ENCODE data around the gene IER5L. TPM values are rescaled to one million over a fixed set of nuclear protein-coding genes. Genes with fewer than 3 reads are reported as not detected.

IER5L gene
- total RNA-seq, 8 experiments from 2014 or later = 2.1 to 24.8 (median 13.9) TPM

DNA sequence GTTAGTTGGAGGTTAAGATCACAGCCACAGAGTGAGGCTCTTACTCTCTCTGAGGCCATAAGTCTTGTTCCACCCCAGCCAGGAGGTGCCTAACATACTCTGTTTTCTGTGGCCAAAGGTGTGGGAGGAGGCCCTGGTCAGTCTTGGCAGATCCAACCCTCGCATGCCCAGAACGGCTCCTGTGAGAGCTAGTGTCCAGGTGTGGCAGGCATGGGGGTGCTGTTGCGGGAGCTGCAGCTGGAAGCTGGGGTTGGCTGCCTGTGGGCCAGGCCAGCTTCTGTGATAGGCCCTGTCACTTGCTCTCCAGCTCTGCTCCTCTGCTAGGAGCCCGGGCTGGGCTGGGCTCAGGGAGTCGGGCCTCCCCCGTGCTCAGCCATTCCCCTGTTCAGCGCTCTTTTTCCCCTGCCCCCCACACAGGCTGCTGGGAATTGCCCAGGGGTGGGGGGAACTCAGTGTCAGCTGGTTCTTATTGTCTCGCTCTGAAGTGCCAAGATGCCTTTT is 31.6 kb downstream of the IER5L start:
- ATAC-seq (replicated peaks in 6 of 8) = peak; percentile 2 to 79 (median 68)
- peak overlapping the region; percentile 23 to 68 for H3K27ac ChIP-seq
- no peak overlapping the region for H3K4me3 ChIP-seq
- in situ Hi-C loops (cut with MboI; ENCODE audit: low pct_unique_long_range_greater_than_20kb in 2 of 9, low sequenced_read_pairs in 9 of 9, unreplicated experiment in 9 of 9) = loop anchor here in 8 of 9 experiments (10.0 to 25.0 kb wide), 4 partner anchors 341 to 641 kb away; partner anchors contain the start of gene C9orf50 (in 5 of the 8)
- 40 to 100% methylated on average over 1 of the region's 8 CpGs; no CpG with 5 or more reads in 8 of the 10 experiments for WGBS, 10 experiments
- H3K4me1 ChIP-seq (replicated peaks in 1 of 2) = peaks cover 54 to 60% of the 10 kb centered on the region in 2 donors

DNA sequence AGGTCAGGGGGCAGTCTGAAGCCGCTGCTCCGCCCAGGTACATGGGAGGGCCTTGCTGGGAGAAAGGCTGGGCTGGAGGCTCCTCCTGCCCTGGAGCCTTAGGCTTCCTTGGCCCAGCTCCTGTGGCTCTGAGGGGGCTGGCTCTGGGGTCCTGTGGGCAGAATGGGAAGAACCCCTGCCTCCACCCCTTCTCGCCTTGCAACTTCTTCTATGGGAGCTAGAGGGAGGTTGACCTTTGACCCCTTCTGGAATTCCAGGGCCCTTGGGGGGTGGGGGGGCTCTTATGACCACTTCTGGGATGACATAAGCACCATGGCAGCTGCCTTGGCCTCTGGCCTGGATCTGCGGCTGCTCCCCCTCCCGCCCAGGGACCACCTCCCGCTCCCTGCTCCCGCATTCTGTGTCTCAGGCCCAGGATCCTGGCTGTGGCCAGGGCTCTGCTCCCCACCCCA is 32.2 kb downstream of the IER5L start:
- ATAC-seq (replicated peaks in 6 of 8) = peak in 7 of 8 experiments; percentile 2 to 29 (median 10)
- in situ Hi-C loops (cut with MboI; ENCODE audit: low pct_unique_long_range_greater_than_20kb in 2 of 9, low sequenced_read_pairs in 9 of 9, unreplicated experiment in 9 of 9) = loop anchor here in 8 of 9 experiments (10.0 to 25.0 kb wide), 4 partner anchors 341 to 641 kb away; partner anchors contain the start of gene C9orf50 (in 5 of the 8)
- Histone ChIP-seq H3K27ac (peak overlapping the region; percentile 23 to 68), H3K4me1 (replicated peaks in 1 of 2) (peaks cover 60 to 66% of the 10 kb centered on the region in 2 donors), H3K4me3 (no peak overlapping the region)
- 100% methylated on average over 2 of the region's 7 CpGs; no CpG with 5 or more reads in 9 of the 10 experiments for WGBS, 10 experiments

DNA sequence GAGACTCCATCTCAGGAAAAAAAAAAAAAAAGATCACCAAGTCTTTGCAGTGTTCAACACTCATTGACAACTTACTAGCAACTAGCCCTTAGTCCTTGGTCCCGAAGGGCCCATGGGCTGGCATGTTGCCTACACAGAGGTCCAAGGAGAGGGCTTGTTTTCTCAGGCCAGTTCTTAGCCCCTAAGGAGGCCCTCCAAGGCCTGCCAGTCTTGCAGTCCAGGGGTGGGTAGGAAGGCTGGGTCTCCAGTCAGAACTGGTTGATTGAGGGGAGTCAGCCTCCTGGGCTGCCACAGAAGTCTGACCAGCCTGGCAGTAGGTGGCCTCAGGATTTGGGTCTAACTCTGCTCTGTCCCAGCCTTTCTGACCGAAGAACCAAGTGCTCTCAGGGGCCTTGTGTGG is 32.7 kb downstream of the IER5L start:
- peak overlapping the region in 1 of 2 donors; percentile 68 for H3K27ac ChIP-seq
- no peak for ATAC-seq (replicated peaks in 6 of 8)
- H3K4me3 ChIP-seq = no peak overlapping the region
- WGBS, 10 experiments = 80% methylated on average over 1 of the region's 2 CpGs; no CpG with 5 or more reads in 9 of the 10 experiments
- H3K4me1 ChIP-seq (replicated peaks in 1 of 2) = peaks cover 65 to 71% of the 10 kb centered on the region in 2 donors
- in situ Hi-C loops (cut with MboI; ENCODE audit: low pct_unique_long_range_greater_than_20kb in 2 of 9, low sequenced_read_pairs in 9 of 9, unreplicated experiment in 9 of 9) = loop anchor here in 8 of 9 experiments (10.0 to 25.0 kb wide), 4 partner anchors 342 to 642 kb away; partner anchors contain the start of gene C9orf50 (in 5 of the 8)

DNA sequence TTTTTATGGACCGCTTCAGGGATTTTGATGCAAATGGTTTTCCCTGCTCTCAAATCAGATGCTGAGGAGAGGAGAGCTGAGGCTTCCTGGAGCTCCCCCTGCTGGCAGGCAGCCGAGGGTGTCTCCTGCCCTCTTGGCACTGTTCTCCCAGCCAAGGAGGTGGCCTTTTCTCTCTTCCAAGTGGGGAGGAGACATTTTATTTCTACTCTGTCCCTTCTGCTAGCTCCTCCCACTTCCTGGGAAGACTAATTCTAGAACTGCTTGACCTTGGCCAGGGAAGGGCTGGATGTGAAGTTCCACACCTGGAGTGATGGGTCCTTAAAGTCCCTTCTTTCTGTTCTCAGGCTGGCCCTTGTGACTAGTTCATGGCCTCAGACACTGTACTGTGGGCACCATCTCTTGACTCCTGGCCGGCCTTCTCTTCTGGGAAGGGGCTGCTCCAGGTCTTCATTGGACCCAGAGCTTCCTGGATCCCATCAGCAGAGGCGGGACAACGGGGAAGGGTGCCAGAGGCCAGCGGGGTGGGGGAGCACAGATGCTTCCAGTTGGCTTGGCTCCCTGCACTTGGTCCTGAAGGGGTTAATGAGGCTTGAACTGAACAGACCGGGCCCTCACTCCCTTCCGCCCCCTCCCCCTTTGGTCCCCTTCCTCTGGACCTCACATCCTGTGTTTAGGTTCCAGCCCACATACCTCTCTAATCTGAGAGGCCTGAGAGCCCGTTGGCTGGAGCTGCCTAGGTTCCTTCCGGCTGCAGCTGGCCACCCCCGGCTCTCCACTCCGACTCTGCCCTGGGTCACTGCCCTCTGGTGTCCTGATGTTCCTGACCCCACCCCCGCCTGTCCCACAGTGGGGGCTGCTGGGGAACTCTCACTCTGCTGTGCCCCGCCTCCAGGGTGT is 34.8 kb downstream of the IER5L start:
- in situ Hi-C loops (cut with MboI; ENCODE audit: low pct_unique_long_range_greater_than_20kb in 2 of 9, low sequenced_read_pairs in 9 of 9, unreplicated experiment in 9 of 9) = loop anchor here in 8 of 9 experiments (10.0 to 25.0 kb wide), 4 partner anchors 344 to 644 kb away; partner anchors contain the start of gene C9orf50 (in 5 of the 8)
- Histone ChIP-seq H3K4me3 (no peak overlapping the region), H3K27ac (peak overlapping the region; percentile 99 to 100), H3K4me1 (replicated peaks in 1 of 2) (peaks cover 72 to 76% of the 10 kb centered on the region in 2 donors)
- peak in 5 of 8 experiments; percentile 10 to 53 (median 12) for ATAC-seq (replicated peaks in 6 of 8)
- WGBS, 10 experiments = 0 to 70% (median 38%) methylated on average over 2 to 4 of the region's 14 CpGs; no CpG with 5 or more reads in 5 of the 10 experiments

DNA sequence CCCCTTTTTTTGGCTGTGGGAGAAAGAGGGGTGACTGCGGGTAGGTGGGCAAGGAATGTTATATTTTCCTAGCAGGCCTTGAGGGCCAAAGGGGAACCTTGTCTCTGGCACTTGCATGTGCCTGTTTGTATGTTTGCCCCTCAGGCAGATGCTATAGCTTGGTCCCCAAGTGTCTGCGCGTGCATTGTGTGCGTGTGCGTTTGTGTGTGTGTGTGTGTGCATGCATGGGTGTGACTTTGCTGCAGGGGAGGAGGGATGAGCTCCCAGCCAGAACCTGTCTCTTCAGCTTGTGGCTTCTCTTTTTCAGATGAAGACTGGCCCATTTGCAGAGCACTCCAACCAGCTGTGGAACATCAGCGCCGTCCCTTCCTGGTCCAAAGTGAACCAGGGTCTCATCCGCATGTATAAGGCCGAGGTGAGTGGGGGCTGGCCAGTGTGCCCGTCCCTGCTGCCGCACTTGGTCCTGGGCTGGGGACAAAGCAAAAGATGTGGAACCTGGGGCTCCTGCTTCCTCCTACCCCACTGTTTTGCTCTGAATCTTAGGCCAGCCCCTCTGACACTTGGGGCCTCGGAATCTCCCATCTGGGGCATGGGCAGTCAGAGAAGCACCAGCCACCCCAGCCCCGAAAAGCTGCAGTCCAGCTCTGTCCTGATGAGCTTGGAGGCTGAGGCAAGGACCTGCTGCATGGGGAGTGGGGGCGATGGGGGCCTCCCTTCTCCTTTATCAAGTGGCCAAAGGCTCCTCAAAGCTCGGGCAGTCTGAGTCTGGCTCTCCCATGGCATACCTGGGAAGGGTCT is 35.7 kb downstream of the IER5L start:
- Histone ChIP-seq H3K27ac (peak overlapping the region; percentile 99 to 100), H3K4me1 (replicated peaks in 1 of 2) (peaks cover 67 to 70% of the 10 kb centered on the region in 2 donors), H3K4me3 (no peak overlapping the region)
- ATAC-seq (replicated peaks in 6 of 8) = no peak
- 70 to 86% (median 73%) methylated on average over 2 to 4 of the region's 15 CpGs; no CpG with 5 or more reads in 6 of the 10 experiments for WGBS, 10 experiments
- in situ Hi-C loops (cut with MboI; ENCODE audit: low pct_unique_long_range_greater_than_20kb in 2 of 9, low sequenced_read_pairs in 9 of 9, unreplicated experiment in 9 of 9) = loop anchor here in 8 of 9 experiments (10.0 to 25.0 kb wide), 4 partner anchors 345 to 645 kb away; partner anchors contain the start of gene C9orf50 (in 5 of the 8)

GRCh38 chr9:129141066-129142041 is 36.7 kb downstream of the IER5L start:
- Histone ChIP-seq H3K4me1 (replicated peaks in 1 of 2) (peaks cover 63 to 64% of the 10 kb centered on the region in 2 donors), H3K4me3 (peak overlapping the region in 1 of 5 donors; percentile 17), H3K27ac (peak overlapping the region; percentile 99 to 100)
- WGBS, 10 experiments = 0 to 63% (median 15%) methylated on average over 1 to 7 of the region's 13 CpGs; no CpG with 5 or more reads in 2 of the 10 experiments
- in situ Hi-C loops (cut with MboI; ENCODE audit: low pct_unique_long_range_greater_than_20kb in 2 of 9, low sequenced_read_pairs in 9 of 9, unreplicated experiment in 9 of 9) = loop anchor here in 8 of 9 experiments (10.0 to 25.0 kb wide), 4 partner anchors 346 to 646 kb away; partner anchors contain the start of gene C9orf50 (in 5 of the 8)
- ATAC-seq (replicated peaks in 6 of 8) = peak in 2 of 8 experiments; percentile 0 to 1

DNA sequence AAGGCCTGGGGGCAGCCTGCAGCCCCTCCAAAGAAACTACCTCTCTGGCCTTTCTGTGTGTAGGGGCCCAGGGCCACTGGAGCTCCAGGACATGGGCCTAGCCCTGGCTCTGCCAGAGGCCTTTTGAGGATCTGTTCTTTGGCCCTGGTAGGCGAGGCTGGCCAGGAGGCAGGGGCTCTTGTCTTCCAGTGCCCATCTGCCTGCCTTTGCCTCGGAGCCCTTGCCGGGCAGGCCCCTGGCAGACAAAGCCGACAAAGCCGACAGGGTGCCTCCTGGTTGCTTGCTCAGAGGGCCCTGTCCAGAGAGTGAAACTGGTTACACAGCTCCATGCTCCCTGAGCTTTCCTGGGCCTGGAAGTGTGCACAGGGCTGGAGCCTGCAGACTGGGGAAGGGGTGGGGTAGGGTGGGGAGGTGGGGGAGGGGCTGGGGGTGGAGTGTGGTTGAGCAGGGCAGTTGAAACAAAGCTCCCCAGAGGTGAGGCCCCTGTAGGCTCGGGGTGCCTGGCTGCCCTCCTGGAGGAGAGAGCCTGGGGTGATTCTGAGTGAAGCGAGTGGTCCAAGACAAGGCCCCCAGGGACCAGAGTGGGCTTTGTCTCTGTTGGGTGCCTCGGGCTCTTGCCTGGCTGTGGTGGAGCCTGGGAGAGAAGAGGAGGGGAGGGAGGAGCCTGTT is 37.5 kb downstream of the IER5L start:
- in situ Hi-C loops (cut with MboI; ENCODE audit: low pct_unique_long_range_greater_than_20kb in 2 of 9, low sequenced_read_pairs in 9 of 9, unreplicated experiment in 9 of 9) = loop anchor here in 8 of 9 experiments (10.0 to 25.0 kb wide), 4 partner anchors 347 to 647 kb away; partner anchors contain the start of gene C9orf50 (in 5 of the 8)
- Histone ChIP-seq H3K4me3 (peak overlapping the region in 3 of 5 donors; percentile 6 to 17 (median 8)), H3K27ac (peak overlapping the region; percentile 99 to 100), H3K4me1 (replicated peaks in 1 of 2) (peaks cover 55 to 57% of the 10 kb centered on the region in 2 donors)
- WGBS, 10 experiments = 0 to 43% methylated on average over 1 of the region's 8 CpGs; no CpG with 5 or more reads in 8 of the 10 experiments
- peak; percentile 5 to 54 (median 47) for ATAC-seq (replicated peaks in 6 of 8)

GRCh38 chr9:129139993-129140396 is 38.1 kb downstream of the IER5L start:
- in situ Hi-C loops (cut with MboI; ENCODE audit: low pct_unique_long_range_greater_than_20kb in 2 of 9, low sequenced_read_pairs in 9 of 9, unreplicated experiment in 9 of 9) = loop anchor here (10.0 to 25.0 kb wide), 6 partner anchors 347 to 647 kb away; partner anchors contain the start of gene C9orf50 (in 5 of the 9)
- 0 to 2% (median 0%) methylated on average over 1 to 11 of the region's 11 CpGs; no CpG with 5 or more reads in 2 of the 10 experiments for WGBS, 10 experiments
- Histone ChIP-seq H3K4me3 (peak overlapping the region in 3 of 5 donors; percentile 6 to 17 (median 9)), H3K4me1 (replicated peaks in 1 of 2) (peaks cover 50 to 53% of the 10 kb centered on the region in 2 donors), H3K27ac (peak overlapping the region; percentile 99 to 100)
- peak; percentile 58 to 79 (median 72) for ATAC-seq (replicated peaks in 6 of 8)

DNA sequence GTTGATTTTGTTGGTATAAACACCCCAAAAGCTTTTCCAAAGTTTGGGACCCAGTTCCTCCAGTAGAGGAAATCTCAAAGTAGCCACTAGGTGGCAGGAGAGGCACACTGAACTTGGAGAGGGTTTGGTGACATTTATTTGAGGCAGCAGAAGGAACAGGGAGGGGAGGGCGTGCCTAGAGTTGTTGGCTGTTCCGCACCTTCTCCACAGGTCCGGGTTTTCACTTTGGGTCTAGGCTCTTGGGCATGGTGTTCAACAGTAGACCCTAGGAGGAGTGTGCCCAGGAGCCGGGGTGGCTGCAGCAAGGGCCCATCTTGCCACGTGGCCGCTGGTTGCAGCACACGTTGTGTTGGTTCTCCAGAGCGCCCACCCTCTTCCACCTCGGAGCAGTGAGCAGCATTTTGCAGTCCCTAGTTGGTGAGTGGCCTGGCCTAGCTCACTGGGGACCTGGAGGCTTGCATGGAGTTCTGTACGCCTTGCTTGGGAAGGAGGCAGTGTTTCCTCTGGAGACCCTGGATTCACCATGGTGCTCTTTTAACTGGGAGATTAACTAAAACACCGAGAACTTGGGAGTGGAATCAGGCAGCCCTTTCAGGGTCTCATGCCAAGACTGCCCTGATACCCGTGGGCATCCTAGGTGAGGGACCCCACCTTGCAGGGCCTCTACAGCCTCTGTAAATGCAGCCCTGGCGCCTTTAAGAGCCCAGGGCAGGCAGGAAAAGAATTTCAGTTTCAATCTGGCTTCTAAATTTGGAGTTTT is 38.6 kb downstream of the IER5L start:
- WGBS, 10 experiments = 0 to 10% (median 0%) methylated on average over 2 to 7 of the region's 13 CpGs; no CpG with 5 or more reads in 5 of the 10 experiments
- in situ Hi-C loops (cut with MboI; ENCODE audit: low pct_unique_long_range_greater_than_20kb in 2 of 9, low sequenced_read_pairs in 9 of 9, unreplicated experiment in 9 of 9) = loop anchor here (10.0 to 25.0 kb wide), 5 partner anchors 348 to 648 kb away; partner anchors contain the start of gene C9orf50 (in 5 of the 9)
- peaks cover 47 to 53% of the 10 kb centered on the region in 2 donors for H3K4me1 ChIP-seq (replicated peaks in 1 of 2)
- ATAC-seq (replicated peaks in 6 of 8) = peak; percentile 26 to 53 (median 40)
- H3K27ac ChIP-seq = peak overlapping the region; percentile 99 to 100
- peak overlapping the region in 2 of 5 donors; percentile 9 for H3K4me3 ChIP-seq

All from motor neuron (in vitro differentiated cells).